Hematopoietic multipotent progenitor cell treated with erythropoietin and hydrocortisone succinate and interleukin-3 and kit ligand, for 17 days (in vitro differentiated cells): ENCODE measurements around the gene CMTM2.
A peak's percentile ranks its signal among the peaks of the same experiment; 100 is the strongest.
"Not testable (repeated sequence)": the region's sequence is repeated elsewhere in the genome, so short reads cannot be mapped to it uniquely, and the experiment has no call there.

Source experiments
- DNase-seq: peaks from one replicate; pipeline ENCODE4 v3.0.0-alpha.2; 2015; ENCODE audit warnings: low spot score

Gene CMTM2

DNA sequence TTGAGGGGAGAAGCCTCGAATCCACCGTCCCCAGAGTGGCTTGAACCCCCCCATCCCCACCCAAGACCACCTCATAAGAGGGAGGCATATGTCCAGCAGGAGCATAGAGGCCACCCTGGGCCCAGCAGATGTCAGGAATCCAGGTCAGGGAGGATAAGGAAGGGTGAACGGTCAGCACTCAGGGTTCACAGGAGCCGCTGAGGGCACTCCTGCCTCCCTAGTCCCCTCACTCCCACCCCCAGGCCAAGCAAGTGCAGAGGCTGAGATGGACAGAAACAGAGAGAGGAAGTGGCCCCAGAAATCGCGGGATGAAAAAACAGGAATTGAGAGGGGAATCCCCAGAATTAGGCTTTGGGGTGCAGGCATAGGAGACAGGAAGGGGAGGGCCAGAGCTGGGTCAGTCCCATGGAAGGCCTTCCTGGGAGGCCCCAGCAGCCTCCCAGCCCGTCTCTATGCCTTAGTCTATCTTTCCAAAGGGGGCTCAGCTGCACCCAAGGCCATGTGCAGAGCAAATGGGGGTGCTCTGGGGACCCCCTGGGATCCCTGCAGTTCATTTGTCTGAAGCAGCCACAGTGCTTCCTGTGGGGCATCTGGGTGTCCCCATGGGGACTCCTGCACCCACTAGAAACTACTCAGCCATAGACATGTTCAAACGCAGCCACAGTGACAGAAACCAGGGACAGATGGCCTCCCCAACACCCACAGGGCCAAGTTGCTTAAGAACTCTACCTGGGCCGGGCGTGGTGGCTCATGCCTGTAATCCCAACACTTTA, 26.9 kb downstream of the CMTM2 start:
- no peak for DNase-seq

DNA sequence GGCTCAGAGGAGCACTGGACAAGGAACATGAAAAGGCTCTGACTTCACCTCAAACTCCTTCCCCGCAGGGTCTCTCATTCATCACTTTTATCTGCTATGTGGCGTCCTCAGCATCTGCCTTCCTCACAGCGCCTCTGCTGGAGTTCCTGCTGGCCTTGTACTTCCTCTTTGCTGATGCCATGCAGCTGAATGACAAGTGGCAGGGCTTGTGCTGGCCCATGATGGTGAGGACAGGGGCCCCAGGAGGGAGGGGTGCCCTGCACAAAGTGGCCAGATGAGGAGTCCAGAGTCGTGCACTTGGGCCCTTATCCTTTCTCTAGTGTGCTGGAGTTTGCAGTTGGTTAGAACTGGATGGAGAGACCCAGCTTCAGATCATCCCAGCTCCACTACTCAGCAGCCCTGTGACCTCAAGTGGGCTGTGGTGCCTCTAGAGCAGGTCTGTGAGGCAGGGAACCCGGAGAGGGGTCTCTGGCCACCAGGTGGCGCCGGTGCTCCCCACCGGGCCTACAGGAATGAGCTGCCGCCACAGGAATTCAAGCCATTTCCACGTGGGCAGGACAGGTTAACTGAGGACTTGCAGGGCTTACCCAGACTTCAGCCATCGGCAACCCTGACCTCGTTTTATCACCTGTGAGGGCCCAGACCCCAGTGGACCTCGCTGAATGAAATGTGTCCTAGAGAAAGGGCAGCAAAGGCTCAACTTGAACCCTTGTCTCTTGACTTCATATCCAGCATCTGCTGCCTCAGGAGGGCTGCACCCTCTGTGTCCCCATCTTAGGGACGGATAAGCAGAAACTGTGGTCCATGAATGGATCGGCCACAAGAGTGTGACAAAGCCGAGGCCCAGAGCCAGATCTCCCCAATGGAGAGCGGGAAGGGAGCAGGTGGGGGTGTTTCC, 29.2 kb downstream of the CMTM2 start:
- DNase-seq, result peak; percentile 67

DNA sequence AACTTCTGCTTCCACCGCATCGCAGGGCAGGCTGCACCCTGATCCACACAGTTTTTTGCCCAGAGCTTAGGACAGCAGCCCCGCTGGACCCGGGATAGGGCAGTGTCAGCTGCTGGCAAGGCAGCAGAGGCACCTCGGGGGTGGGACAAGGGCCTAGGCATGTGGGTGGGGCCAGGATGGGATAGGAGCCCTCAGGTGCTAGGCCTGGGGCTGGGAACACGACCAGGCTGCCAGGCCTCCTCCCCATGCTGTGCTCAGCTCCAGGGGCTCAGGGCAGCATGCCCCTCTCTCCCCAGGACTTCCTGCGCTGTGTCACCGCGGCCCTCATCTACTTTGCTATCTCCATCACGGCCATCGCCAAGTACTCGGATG, 29.9 kb downstream of the CMTM2 start:
- no peak for DNase-seq

DNA sequence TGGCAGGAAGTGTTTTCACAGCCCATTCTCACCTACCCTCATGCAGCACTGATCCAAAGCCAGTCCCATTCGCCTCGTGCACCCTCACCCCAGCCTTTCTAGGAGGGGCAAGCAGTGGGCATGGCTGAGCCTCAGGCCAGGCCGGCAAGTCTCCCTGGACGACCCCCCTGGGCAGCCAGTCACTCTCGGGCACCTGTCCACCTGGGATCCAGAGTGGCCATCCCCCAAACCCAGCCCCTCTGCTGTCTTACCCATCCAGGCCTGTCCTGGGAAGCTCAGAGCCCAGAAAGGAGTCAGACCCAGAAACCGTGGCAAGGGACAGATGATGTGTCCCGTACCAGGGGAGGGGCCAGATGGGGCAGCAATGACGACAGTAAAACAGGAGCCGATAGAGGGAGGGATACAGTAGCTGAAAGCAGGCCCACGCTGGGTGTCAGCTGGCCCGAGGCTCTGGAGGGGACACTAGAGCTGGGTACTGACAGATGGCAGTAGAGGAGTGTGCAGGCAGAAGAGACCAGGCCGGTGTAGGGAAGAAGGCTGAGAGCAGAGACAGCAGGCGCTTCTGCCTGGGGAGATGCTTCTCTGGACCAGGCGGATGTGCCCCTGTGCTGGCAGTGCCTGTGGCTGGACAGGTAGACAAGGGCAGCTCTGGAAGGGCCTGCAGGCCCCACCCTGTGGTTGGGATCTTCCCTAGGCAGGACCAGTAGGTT, 31.0 kb downstream of the CMTM2 start:
- no peak for DNase-seq

DNA sequence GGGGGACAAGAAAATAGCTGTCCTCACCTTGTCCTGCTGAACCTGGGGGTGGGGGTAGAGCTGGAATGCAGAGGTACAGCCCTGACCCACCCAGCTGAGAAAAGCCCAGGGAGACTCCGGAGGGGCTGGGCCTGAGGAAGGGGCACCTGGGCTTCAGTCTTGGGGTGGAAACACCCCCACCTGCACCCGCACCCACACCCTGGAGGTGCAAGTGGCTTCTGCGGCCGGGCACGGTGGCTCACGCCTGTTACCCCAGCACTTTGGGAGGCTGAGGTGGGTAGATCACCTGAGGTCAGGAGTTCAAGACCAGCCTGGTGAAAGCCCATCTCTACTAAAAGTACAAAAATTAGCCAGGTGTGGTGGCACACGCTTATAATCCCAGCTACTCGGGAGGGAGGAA, 32.6 kb downstream of the CMTM2 start:
- not testable (repeated sequence) for DNase-seq

DNA sequence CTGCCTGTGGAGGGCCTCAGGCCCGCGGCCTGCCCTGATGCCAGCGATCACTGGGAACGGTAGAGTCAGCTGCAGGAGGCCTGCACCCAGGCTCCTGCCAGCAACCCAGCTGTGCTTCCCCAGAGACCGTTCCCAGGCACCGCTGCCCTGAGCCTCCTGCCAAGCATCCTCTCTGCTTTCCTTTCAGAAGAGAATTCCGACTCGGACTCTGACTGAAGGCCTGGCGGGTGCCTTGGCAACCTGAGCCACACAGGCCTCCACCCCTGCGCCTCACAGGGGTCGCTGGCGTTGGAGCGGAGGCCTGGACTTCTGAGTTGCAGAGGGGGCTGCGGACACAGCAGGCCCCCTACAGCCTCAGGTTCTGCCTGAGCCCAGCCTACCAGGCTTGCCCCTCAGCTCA, 33.2 kb downstream of the CMTM2 start:
- DNase-seq, result no peak

DNA sequence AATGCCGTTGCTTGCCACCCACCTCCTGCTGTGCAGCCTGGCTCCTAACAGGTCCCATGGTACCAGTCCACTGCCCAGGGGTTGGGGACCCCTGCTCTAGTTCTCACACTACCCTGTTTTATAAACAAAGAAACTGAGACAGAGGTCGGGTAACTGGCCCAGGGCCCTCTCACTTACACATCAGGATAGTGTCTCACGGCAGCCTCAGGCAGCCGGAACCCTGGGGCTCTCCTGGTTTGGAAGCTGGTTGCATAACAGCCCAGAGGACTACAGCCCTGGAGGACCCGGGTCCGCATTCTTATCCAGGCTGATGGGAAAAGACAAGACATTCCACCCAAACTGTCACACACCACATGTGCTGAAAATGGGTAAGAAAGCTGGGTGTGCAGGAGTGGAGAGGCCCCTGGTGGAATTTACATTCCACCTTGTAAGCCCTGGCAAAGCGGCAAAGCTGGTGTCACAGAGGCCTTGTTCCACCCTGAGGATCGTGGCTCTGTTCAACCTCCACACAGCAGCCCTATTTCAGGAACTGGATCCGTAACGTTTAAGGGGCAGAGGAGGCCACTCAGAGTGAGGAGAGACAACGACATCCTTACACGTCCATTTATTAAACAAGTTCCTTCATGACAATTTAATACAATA, 35.0 kb downstream of the CMTM2 start:
- DNase-seq, result no peak

DNA sequence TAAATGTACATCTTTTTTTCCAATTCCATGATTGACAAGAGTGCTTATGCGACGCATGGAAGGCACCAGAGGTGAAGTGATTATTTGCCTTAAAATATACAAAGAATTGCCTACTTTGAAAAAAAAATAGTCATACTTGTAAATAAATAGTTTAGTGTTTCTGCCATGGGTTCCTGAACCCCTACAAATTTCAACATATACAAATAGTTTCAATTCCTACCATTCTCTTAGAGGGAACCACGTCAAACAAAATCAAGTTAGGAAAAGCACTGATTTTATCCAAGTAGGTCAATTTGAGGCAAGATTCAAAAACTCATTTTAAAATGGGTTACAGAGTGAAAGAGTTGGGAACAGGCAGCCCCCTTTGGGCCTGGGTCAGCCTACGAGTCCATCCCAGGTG, 36.9 kb downstream of the CMTM2 start:
- DNase-seq, result no peak

DNA sequence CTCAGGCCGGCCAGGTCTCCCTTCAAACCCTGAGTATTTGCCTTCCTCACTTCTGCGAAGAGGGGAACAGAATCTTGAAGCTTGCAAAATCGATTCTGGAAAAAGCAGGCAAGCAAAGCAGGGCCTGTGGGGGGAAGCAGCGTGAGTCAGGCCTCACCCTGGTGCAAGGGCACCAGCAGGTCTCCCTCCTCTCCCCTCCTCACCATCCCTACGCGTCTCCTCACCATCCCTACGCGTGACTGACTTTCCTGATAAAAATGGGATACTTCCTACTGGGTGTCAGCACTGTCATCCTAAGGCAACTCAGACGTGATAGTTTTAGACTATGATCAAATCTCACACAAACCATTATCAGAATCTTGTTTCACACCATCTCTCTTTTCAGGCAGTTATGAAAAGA, 37.3 kb downstream of the CMTM2 start:
- no peak for DNase-seq

DNA sequence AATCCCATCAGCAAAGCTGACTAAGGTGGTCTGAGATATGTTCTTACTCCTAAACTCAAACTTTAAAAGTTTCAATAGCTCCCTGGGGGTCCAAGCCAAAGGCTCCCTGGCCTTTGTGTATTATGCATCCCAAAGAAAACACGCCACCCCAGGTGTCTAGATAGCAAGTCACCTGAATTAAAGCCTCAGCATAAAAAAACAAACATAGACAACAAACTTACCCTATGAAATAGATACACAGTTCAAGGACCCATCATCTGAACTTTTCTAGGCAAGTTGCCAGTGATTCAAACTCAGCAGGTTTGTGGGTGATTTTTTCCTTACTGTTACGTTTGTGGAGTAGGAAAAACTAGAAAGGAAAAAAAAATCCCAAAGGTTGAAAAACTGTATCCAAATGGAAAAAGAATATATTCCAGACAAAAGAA, 37.8 kb downstream of the CMTM2 start:
- DNase-seq, result no peak

DNA sequence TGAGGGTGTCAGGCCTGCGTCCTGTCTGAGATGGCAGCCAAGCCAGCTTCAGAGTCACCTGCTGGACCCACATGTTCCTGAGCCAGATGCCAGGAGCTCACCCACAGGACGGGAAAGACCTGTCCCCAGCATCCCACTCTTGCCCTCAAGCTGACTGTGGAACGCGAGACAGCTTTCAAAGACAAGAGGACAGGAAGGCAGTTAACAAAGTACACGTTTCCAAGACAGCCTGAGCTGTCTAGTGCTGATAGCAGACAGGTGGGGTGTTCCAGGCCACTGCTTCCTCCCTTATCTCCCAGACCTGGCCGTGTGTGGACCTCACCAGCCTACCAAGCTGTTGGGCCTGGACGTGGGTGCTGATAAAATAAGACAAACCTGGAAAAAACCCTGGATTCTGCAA, 38.5 kb downstream of the CMTM2 start:
- no peak for DNase-seq

DNA sequence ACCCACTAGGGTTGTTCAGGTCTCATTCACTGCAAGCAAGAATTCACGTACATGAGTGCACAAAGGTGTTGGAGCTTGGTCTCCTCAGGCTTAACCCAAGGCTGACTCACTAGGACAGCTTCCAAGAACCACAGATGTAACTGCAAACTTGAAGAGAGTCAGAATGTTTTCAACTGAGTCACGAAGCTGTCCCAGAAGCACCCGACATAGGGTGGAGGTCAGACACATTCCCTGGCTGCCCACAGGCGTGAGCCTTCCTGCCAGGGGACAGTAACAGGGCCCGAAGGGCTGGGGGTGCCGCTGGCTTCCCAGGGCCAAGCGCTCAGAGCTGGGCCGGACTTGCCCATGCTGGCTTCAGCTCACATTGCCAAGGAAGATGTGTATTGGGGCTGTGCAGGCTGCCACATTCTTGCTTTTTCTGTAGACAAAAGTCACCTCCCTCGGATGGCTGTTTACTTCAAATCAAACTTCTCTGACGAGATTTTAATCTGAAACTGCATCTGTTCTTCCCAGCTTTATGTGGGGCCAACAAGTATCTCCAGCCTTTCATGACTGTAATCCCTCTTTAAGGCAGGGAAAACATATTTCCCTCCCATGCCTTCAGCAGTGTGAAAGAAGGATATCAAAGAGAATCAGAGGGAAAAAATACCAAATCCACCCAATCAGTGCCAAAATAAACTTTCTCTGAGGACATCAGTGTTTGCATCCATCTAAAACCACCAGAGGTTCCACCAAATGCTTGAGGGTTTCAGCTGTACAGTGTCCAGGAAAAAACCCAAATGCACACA, 39.5 kb downstream of the CMTM2 start:
- no peak for DNase-seq

DNA sequence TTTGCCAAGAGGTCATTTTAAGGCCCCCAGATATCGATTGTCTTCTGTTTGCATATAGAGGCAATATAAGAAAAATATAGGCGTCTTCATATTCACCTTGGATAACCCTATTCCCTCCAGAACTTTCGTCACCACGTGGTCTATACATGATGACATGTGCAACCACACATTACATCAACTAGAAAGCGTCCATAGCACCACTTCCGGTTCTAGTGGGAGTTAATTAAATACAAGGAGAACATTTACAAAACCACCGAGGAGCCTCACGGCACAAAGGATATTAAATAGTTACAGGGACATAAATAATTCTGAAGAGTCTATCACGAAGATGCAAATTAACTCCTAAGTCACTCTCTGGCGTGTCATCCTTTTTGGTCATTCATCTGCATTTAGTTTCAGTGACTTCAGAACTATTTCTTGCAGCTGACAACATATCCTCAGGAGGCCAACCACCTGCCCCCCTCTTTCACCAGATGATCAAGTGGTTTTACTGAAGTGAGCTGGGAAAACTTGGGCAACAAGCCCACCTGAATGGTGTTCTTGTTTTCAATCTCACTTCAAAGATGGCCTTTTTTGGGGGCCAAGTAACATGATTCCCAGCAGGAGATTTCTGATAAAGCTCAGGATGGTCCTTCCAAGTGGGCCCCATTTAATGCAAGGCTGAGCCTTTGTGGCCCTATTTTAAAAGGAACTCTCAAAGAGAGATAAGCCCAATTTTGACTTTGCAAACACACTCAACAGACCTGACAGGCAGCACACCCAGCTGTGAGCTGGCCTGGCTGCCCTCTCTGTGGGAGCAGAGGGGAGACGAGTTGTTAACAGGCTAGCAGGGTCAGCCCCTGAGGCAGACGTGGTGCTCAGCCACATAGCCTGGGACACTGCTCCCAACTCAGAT, 40.5 kb downstream of the CMTM2 start:
- no peak for DNase-seq

DNA sequence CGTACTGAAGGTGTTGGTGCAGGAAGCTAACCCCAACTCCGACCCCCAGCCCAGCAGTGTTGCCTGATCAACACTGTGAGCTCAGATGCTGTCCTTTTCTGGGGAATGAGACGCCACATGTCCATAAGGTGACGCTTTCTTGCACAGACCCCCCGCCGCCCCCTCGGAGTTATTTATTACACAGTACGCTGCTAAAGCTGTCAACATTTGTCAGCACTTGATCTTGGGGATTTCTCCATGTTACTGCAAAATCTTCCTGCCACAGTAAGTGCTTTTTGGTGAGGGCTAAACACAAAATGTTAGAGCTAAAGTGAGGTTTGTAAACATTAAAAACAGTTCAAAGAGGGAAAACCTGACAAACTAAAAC, 41.1 kb downstream of the CMTM2 start:
- no peak for DNase-seq

DNA sequence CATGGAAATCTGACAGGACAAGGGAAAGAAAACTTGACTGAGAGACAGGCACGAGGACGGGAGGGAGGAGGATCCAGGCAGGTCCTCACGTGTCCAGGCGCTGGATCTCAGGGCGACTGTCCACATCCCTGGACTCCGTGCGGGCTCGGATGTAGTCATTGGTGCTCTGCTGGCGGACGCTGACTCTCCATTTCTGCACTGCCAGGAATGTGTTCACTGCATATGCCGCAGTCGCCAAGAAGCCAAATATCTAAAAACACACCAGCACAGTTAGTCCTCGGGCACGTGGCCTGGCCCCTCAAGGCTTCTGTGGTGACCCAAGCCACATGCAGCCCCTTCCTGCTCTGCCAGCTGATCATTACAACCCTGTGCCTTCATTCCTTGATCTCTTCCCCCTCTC, 42.7 kb downstream of the CMTM2 start:
- DNase-seq, result no peak

DNA sequence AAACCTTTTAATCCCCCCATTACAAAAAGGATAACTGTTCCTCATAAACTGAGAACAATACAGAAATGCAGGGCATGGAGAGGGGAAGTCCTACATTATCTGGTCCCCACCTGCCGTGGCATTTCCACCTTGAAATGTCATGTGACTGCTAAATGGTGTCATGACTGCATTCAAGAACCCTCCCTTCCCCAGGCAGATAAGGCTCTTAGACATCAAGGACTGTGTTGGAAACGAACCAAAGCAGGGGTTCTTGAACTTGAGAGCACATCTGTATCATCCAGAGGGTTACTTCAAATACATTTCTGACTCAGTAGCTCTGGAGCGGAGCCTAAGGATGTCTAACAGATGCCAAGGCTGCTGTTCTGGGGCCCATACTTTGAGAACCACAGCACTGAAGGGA, 43.6 kb downstream of the CMTM2 start:
- no peak for DNase-seq

DNA sequence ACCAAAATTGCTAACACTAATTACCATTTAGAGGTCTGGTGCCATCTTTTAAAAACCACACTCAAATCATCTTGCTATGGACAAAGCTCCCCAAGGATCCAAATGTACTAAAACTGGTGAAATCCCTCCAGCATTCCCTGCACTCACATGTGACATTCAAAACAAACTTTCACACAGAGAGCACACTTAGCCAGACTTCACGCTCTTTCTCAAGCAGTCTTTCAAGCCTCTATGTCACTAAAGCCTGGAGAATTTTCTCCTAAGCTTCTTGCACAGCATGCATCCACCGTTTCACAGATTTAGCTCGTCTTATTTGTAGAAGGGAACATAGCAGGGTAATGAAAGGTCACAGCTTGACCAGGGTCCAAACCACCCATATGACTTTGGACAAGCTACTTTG, 44.5 kb downstream of the CMTM2 start:
- DNase-seq, result no peak

DNA sequence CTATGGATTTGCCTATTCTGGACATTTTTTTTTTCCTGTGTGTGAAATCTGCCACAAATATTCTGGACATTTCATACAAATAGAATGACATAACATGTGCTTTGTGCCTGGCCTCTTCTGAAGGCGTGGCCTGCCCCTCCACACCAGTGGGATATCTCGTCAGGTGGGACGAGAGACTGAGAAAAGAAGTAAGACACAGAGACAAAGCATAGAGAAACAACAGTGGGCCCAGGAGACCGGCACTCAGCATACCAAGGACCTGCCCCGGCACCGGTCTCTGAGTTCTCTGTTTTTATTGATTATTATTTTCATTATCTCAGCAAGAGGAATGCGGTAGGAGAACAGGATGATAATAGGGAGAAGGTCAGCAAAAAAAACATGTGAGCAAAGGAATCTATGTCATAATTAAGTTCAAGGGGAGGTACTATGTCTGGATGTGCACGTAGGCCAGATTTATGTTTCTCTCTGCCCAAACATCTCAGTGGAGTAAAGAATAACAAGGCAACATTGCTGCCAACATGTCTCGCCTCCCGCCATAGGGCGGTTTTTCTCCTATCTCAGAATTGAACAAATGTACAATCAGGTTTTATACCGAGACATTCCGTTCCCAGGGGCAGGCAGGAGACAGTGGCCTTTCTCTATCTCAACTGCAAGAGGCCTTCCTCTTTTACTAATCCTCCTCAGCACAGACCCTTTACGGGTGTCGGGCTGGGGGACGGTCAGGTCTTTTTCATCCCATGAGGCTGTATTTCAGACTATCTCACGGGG, 48.5 kb downstream of the CMTM2 start:
- not testable (repeated sequence) for DNase-seq

DNA sequence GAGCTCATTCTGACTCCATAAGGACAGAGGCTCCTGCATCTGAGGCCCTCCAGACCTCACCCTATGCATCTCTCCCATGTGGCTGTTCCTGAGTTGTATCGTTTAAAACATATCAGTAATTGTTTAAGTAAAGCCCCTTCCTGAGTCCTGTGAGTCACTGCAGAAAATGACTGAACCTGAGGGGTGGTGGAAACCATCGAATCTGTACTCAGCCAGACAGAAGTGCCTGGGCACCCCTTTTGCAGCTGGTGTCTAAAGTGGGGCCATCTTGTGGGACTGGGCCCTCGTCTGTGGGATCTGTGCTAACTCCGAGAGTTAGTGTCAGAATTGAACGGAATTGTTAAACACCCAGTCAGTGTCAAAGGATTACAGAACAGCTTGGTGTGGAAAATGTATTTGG, 50.6 kb downstream of the CMTM2 start:
- no peak for DNase-seq
